HG03342 (cell line): ENCODE measurements around the gene THTPA.

Experiments used
- ATAC-seq: cut with Tn5 transposase; IDR thresholded peaks from one replicate; pipeline ENCODE4 v1.9.1; 2021; ENCODE audit warnings: mild to moderate bottlenecking, moderate library complexity; ENCODE audit not compliant: unreplicated experiment

The THTPA gene

GRCh38 chr14:23555882-23556699 lies at the start of gene THTPA:
Gene THTPA, plus strand, starts transcription at chr14:23556271. Its CDS starts 487 bp downstream, at chr14:23556758.
- peak; percentile 88 for ATAC-seq

- ATAC-seq, result no peak
These were observed 43.9 kb upstream of the THTPA start for GRCh38 chr14:23512156-23512555.

GRCh38 chr14:23513005-23513817 lies 42.9 kb upstream of the THTPA start:
- ATAC-seq, result no peak

GRCh38 chr14:23513818-23514643 lies 42.0 kb upstream of the THTPA start:
- no peak for ATAC-seq

- no peak for ATAC-seq
These were observed 41.5 kb upstream of the THTPA start for GRCh38 chr14:23514644-23514957.

GRCh38 chr14:23517650-23518326 lies 38.3 kb upstream of the THTPA start:
- ATAC-seq, result no peak

- ATAC-seq, result no peak
These were observed 37.4 kb upstream of the THTPA start for GRCh38 chr14:23518709-23519108.

- no peak for ATAC-seq
These were observed 35.1 kb upstream of the THTPA start for GRCh38 chr14:23520899-23521533.

GRCh38 chr14:23521785-23522640 lies 34.1 kb upstream of the THTPA start:
- no peak for ATAC-seq

GRCh38 chr14:23522643-23523198 lies 33.4 kb upstream of the THTPA start:
- no peak for ATAC-seq

GRCh38 chr14:23523229-23524016 lies 32.6 kb upstream of the THTPA start:
- ATAC-seq, result no peak

- ATAC-seq, result no peak
These were observed 31.1 kb upstream of the THTPA start for GRCh38 chr14:23524954-23525353.

- ATAC-seq, result no peak
These were observed 30.5 kb upstream of the THTPA start for GRCh38 chr14:23525611-23526010.

- no peak for ATAC-seq
These were observed 27.5 kb upstream of the THTPA start for GRCh38 chr14:23528555-23528954.

GRCh38 chr14:23529016-23529415 lies 27.1 kb upstream of the THTPA start:
- no peak for ATAC-seq

- no peak for ATAC-seq
These were observed 25.6 kb upstream of the THTPA start for GRCh38 chr14:23530375-23531055.

GRCh38 chr14:23531391-23531790 lies 24.7 kb upstream of the THTPA start:
- no peak for ATAC-seq

- no peak for ATAC-seq
These were observed 23.4 kb upstream of the THTPA start for GRCh38 chr14:23532658-23533057.
